ENCODE measurements around the gene KCNJ16.

The KCNJ16 gene

DNA sequence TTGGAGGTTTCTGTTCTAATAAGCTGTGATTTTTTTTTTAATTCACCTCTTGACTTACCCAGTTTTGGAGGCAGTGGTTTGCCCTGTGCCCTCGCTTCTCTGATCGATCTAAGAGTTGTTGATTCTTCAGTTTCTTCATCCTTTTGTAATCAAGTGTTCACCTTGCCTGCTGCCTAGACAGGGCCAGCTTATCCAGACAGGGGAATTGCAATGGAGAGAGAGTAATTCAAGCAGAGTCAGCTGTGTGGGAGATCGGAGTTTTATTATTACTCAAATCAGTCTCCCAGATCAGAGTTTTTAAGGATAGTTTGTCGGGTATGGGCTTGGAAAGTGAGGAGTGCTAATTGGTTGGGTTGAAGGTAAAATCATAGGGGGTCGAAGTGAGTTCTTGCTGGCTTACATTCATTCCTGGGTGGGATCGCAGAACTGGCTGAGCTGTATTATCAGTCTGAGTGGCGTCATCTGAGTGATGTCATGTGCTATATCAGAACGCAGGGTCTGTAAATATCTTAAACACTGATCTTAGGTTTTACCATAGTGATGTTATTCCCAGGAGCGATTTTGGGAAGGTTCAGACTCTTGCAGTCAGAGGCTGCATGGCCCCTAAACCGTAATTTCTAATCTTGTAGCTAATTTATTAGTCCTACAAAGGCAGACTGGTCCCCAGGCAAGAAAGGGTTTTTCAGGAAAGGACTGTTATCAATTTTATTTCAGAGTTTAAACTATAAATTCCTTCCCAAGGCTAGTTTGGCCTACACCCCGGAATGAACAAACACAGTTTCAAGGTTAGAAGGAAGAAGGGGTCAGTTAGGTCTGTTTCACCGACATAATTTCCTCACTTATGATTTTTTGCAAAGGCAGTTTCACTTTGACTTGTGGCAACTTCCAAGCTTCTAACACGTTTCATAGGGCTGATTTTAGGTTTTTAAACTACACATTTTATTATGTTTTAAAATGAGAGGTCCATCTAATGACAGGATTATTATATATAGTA is 21.5 kb upstream of the KCNJ16 start:
- TF ChIP-seq, protein P1, sequence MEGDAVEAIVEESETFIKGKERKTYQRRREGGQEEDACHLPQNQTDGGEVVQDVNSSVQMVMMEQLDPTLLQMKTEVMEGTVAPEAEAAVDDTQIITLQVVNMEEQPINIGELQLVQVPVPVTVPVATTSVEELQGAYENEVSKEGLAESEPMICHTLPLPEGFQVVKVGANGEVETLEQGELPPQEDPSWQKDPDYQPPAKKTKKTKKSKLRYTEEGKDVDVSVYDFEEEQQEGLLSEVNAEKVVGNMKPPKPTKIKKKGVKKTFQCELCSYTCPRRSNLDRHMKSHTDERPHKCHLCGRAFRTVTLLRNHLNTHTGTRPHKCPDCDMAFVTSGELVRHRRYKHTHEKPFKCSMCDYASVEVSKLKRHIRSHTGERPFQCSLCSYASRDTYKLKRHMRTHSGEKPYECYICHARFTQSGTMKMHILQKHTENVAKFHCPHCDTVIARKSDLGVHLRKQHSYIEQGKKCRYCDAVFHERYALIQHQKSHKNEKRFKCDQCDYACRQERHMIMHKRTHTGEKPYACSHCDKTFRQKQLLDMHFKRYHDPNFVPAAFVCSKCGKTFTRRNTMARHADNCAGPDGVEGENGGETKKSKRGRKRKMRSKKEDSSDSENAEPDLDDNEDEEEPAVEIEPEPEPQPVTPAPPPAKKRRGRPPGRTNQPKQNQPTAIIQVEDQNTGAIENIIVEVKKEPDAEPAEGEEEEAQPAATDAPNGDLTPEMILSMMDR (conservative IDR thresholded peaks at IDR 0.05): no peak

DNA sequence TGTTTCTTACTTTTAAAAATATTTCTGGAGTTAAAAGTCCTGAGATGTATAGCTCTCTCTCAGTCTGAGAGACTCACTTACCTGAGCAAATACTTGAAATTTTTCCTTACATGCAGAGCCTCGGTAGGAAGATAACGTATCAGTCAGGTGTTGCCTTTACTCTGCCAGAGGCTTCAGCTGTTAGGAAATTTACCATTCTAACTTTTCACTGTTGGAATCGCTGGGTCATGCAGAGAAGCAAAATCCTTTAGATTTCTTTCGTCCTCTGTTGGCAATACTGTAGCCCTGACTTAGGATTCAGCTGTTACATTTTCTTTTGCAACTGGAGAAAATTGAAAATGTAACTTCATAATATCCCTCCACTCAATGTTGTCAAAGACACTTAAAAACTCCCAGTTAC is 20.0 kb upstream of the KCNJ16 start:
- TF ChIP-seq, protein P1 (conservative IDR thresholded peaks at IDR 0.05): no peak
- no peak overlapping the region for H3K27ac ChIP-seq

More for the DNA sequence above, 21.5 kb upstream of the KCNJ16 start:
- H3K27ac ChIP-seq: no peak overlapping the region

DNA sequence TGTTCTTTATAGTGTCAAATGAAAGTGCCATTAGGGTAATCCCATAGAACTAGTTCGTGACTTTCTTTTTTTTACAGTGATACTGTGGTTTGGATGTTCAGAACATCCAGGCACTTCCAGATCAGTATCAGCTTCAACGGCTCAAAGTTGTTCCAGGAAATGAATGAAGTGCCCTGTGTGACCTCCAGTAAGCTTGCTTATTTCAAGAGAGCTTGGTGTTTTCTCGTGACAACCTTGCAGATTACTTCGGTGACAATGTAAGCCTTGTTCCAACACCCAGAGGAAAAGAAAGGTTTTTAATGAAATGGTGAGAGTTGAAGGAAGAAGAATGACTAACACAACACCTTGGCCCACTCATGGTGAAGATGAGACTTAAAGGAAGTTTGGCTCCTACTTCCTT is 16.0 kb upstream of the KCNJ16 start:
- TF ChIP-seq, protein P1 (conservative IDR thresholded peaks at IDR 0.05): no peak
- peak overlapping the region; percentile 79 for H3K27ac ChIP-seq

DNA sequence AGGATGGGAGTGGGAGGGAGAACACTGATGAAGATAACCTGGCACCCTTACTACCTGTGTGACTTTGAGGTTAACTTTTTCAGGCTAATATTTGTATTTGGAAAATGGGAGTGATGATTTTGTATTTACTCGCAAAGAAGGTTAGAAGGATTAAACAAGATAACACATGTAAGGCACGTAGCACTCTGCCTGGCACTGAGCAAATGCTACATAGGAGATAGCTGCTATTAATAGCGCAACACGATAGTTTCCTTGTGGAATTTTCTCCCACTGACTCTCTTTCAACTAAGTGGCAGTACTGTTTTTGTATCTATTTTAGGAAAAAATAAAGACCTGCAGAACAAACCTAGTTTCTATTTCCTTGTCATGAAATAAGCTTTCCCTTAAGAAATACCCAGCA is 15.4 kb upstream of the KCNJ16 start:
- peak overlapping the region; percentile 79 for H3K27ac ChIP-seq
- TF ChIP-seq, protein P1 (conservative IDR thresholded peaks at IDR 0.05): no peak

DNA sequence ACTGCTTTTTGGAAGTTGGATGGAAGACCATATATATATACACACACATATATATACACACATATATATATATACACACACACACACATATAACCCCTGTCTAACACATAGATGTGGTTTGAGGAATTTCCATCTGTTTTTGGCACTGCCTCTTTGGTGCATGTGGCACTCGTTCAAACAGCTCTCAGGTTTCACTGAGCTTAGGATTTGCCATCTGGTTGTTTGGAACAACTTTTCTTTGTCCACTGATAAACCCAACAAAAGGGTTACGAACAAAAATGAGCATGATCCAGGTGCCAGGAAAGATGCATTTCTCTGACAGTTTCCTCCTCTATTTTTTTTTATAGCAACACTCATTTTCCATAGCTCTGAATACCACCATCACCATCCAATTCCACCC is 14.6 kb upstream of the KCNJ16 start:
- H3K27ac ChIP-seq: peak overlapping the region; percentile 79
- TF ChIP-seq, protein P1 (conservative IDR thresholded peaks at IDR 0.05): no peak

DNA sequence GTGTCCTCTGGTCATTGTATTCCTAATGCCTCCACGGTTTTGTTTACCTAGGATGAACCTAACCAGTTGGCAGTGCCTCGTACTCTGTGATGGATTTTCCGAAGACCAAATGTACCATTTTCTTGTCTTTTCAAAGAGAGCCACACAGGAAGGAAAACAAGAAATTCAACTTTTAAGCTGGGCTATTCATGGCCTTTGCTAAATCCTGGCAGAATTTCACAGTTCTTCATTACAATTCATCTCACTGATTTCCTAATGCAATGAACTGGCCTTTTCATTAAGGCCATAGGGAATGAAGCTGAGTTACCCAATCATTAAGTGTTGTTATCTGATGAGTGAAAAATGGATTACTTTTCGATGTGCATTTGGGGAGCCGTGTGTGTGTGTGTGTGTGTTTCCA is 7.9 kb upstream of the KCNJ16 start:
- TF ChIP-seq, protein P1 (conservative IDR thresholded peaks at IDR 0.05): no peak

DNA sequence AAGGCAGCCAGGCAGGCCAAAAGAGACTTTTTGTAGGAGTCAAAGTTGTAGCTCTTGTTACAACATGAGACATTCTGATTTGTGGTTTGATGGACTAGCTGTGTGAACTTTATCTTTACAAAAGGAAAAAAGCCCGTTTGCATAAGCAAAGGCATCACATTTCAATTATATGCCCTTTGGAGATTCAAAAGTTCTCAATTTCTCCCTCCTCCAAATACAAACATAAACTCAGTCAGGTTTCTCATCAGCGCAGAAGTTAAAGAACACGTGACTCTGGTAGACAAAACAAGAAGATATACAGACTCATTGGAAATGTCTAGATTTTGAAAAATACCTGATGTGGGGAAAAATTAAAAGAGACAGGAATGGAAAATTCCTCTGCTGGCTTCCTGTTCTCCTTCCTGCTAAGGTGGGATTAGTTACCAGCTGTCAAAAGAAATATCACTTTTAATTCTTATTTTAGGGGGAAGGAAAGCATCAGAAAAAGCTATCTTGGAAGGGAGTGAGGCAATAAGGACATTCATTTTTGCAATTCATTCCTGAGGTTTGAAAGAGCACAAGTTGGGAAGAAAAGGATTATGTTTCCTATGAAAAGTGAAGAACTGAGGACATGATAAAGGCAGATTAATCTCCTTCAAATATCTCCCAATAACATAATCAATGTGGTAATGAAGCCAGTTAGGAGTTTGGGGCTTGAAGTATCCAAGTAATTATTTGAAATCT is 4.6 kb upstream of the KCNJ16 start:
- H3K27ac ChIP-seq: no peak overlapping the region
- TF ChIP-seq, protein P1 (conservative IDR thresholded peaks at IDR 0.05): no peak

More for the DNA sequence above, 7.9 kb upstream of the KCNJ16 start:
- no peak overlapping the region for H3K27ac ChIP-seq

Measured in VCaP (cell line).